ENCODE data around the gene PSMA6.

- TF ChIP-seq CTCF (conservative IDR thresholded peaks at IDR 0.05), result no peak
- TF ChIP-seq ZFX (IDR thresholded peaks at IDR 0.05), result no peak
Observed at GRCh38 chr14:35301735-35302528, 9.8 kb downstream of the PSMA6 start.
